ENCODE results near the gene DPY19L3. TPM values are rescaled to one million over a fixed set of nuclear protein-coding genes. Genes with fewer than 3 reads are reported as not detected.

Gene DPY19L3
- total RNA-seq, 4 donors from 2014 or later: 16.6 to 38.6 (median 34.7) TPM

DNA sequence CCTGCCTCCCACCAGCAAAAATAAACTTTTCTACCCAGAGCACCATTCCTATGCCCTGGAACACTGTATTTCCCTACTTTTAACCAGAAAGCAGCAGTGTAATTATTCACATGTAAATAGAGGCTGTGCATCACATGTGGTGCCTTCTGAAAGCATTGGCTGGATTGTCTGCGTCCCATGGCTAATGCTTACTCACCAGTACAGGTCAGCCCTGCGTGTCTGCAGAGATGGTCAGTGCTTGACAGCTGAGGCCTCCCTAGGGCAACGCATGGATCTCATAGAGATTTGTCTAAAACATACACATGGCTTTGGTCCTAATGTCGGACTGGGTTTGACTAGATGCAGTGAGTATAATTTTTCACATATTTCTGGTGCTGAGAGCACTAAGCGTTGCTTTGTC, 64.2 kb downstream of the DPY19L3 start:
- TF ChIP-seq, protein P1, sequence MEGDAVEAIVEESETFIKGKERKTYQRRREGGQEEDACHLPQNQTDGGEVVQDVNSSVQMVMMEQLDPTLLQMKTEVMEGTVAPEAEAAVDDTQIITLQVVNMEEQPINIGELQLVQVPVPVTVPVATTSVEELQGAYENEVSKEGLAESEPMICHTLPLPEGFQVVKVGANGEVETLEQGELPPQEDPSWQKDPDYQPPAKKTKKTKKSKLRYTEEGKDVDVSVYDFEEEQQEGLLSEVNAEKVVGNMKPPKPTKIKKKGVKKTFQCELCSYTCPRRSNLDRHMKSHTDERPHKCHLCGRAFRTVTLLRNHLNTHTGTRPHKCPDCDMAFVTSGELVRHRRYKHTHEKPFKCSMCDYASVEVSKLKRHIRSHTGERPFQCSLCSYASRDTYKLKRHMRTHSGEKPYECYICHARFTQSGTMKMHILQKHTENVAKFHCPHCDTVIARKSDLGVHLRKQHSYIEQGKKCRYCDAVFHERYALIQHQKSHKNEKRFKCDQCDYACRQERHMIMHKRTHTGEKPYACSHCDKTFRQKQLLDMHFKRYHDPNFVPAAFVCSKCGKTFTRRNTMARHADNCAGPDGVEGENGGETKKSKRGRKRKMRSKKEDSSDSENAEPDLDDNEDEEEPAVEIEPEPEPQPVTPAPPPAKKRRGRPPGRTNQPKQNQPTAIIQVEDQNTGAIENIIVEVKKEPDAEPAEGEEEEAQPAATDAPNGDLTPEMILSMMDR (IDR thresholded peaks at IDR 0.05; ENCODE audit: low read depth): no peak

DNA sequence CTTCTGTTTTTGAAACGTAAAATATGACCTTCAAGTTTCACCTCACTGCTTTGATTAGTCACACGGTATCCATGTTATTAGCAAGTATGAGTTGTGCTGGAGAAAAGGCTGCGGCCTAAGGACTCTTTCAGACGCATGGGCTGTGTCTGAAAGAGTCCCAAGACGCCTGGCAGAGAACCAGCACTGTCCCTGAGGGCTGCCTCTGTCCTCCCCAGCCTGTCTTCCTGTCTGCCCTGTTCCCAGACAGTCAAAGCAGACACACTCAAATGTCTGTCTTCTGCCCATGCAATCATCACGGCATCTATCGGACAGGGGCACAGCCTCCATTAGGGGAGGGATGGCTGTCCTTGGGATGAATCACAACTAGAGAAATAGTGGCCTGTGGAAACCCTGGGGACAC, 65.5 kb downstream of the DPY19L3 start:
- TF ChIP-seq, protein P1 (IDR thresholded peaks at IDR 0.05; ENCODE audit: low read depth): no peak

DNA sequence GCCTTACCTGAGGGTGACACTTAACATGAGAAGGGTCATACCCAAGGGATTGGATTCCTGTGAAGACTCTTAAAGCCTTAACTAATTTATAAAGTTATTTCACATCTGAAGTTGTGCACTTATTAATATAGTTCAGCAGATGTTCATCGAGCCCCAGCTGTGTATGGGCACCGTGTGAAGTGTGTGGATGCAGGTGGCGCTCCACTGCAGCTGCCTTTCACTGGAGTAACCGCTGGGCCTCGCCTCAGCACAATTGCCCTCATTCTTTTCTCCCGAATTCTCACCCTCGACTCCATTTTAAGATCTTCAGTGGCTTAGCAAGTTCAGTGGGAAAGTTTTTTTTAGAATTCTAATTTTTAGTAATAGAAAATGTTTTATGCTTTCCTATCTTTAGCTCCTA, 66.2 kb downstream of the DPY19L3 start:
- TF ChIP-seq, protein P1 (IDR thresholded peaks at IDR 0.05; ENCODE audit: low read depth): no peak

DNA sequence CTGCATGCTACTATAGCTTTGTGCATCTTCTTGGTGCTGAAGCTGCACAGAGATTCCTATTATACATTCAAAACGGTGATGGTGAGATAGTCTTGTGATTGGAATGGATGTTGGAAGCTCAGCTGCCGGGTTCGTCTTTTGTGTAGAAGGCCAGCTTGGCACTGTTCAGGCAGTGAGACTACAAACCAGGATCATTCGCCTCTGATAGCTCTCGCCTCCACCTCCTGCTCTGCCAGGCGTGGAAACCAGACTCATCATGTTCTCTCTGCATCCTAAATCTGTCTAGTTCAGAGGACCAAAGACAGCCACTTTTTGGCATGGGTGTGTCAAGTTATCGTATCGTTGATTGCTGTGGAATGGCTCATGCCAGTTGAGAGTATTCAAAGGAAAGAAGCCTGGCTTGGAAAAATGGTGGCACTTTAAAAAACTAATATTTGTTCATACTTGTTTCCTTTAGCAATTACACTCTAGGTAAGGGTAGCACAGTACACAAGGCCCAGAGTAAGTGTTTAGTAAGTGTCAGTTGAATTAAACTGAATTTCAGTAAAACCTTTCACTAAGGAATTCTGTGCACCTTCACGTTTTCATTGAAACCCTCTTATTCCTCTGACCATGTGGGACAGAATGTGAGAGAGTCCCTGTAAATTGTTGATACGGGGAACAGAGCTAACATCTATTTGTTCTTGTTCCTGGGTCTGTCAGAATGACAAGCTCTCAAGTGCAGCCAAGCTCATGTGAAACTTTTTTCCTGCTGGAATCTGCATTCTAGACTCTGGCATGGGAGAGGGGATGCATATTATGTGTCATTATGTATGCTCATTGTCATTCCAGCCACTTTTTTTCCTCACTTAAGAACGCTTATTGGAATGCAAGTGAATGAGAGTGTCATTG, 69.8 kb downstream of the DPY19L3 start:
- TF ChIP-seq, protein P1 (IDR thresholded peaks at IDR 0.05; ENCODE audit: low read depth): no peak

DNA sequence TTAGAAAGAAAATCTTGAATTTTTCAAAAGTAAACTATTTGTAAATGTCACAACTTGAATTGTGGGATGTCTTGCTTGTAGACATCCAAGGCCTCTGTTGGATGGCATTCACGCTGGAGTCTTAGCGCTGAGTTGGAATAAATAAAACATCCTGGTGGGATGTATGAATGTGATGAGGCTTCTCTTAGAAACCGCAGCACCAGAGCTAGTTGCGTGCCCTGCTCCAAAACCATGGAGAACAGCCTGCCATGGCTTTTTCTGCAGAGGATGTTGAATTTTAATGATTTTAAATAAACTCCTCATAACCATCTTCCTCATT, 70.4 kb downstream of the DPY19L3 start:
- TF ChIP-seq, protein P1 (IDR thresholded peaks at IDR 0.05; ENCODE audit: low read depth): no peak

DNA sequence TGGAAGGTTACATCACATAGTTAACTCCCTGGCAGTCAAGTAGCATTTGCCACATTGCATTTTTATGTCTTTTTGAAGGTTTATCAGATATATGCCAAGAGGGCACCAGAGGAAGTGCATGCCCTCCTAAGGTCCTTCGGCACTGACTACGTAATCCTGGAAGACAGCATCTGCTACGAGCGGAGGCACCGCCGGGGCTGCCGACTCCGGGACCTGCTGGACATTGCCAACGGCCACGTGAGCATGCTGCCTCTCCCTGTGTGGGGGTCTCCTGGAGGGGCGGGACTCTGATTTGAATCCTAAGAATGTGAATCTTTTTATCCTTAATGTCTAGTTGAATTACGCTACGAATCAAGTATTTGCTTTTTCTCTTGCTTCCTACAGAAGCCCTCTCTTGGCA, 74.8 kb downstream of the DPY19L3 start:
- TF ChIP-seq, protein P1 (IDR thresholded peaks at IDR 0.05; ENCODE audit: low read depth): no peak

DNA sequence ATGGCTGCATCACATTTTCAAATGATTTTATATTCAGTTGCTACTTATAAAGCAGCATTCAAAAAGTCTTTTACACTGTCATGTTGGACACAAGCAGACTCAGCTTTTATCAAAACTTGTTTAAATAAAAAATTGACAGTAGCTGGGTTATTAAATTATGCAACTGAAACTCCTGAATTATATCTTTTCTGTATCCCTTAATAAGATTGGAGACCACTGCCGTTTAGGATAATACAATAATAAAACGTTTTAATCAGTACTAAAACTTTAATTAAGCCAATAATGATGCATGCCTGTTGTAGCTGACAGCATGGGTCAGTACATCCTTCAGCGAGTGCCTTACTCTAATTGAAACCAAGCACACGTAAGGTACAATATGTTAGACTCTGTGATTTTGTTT, 78.0 kb downstream of the DPY19L3 start:
- TF ChIP-seq, protein P1 (IDR thresholded peaks at IDR 0.05; ENCODE audit: low read depth): no peak
